ENCODE data around the gene CCDC9B.

CCDC9B gene

DNA sequence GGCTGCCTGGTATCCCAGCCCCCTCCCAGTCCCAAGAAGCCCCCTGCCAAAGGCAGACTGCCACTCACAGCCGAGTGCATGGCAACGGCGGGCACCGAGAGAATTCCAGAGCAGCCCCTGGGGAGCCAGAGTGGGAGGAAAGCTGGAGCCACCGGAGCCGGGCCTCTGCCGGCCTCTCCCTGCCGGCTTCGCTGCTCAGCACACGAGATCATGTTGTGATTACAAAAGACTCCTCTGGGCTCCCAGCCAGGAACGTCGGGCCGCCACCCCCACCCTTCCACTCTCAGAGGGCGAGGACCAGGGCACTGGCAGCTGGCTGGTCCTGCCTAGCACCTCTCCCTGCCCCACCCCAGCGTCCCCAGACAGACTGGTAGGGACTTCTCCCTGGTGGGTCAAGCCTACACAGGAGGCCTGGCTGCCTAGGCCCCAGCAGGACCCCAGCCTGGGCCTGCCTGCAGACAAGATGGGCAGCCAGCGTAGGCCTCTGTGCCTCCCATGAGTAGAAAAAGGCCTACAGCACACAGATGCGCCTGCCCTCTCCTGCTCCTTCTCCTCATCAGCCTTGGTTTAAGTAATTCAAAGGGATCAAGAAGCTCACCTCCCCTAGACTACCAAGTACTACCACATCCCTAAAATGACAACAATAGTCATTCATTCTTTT is at the start of gene CCDC9B:
TSS of gene CCDC9B (minus strand) at position 200 of the 661 bp plus-strand sequence. CDS start at position 80, 120 bp downstream.
- peak within 1 kb of the TSS; percentile 97 for H3K27ac ChIP-seq
- TF ChIP-seq, protein P1, sequence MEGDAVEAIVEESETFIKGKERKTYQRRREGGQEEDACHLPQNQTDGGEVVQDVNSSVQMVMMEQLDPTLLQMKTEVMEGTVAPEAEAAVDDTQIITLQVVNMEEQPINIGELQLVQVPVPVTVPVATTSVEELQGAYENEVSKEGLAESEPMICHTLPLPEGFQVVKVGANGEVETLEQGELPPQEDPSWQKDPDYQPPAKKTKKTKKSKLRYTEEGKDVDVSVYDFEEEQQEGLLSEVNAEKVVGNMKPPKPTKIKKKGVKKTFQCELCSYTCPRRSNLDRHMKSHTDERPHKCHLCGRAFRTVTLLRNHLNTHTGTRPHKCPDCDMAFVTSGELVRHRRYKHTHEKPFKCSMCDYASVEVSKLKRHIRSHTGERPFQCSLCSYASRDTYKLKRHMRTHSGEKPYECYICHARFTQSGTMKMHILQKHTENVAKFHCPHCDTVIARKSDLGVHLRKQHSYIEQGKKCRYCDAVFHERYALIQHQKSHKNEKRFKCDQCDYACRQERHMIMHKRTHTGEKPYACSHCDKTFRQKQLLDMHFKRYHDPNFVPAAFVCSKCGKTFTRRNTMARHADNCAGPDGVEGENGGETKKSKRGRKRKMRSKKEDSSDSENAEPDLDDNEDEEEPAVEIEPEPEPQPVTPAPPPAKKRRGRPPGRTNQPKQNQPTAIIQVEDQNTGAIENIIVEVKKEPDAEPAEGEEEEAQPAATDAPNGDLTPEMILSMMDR (conservative IDR thresholded peaks at IDR 0.05), result no peak

DNA sequence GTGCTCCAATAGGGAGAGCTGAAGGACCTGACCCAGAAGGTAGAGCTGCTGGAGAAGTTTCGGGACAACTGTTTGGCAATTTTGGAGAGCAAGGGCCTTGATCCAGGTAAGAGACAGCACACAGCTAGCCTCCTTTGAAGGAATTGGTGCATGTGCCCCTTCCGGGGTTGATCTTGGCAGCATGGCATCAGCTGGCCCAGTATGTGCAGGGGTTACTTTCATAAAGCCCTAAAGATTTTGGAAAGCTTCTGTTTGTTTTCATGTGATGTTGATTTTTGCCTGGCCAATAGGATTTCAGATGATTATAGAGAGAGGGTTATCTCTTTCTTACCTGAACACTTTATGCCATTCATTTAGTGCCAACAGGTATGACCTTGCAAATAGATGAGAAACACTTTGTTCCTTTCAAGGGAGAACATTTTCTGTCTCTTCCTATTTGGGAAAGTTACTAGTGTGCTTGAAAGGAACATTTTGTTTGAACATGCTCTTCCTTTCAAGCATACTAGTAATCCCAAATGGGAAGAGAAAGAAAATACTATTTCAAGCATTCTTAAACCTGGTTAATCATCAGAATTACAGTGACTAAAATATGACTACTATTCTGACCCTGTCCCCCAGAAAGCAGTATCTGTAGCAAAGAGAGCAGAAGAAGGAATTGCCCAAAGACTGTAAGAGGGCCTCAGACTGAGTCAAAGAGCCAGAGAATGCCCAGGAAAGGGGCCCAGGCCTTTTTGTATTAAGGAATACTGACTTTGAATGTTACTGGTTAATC is 49.3 kb upstream of the CCDC9B start:
- TF ChIP-seq, protein P1 (conservative IDR thresholded peaks at IDR 0.05), result no peak
- H3K27ac ChIP-seq, result peak overlapping the region; percentile 91

DNA sequence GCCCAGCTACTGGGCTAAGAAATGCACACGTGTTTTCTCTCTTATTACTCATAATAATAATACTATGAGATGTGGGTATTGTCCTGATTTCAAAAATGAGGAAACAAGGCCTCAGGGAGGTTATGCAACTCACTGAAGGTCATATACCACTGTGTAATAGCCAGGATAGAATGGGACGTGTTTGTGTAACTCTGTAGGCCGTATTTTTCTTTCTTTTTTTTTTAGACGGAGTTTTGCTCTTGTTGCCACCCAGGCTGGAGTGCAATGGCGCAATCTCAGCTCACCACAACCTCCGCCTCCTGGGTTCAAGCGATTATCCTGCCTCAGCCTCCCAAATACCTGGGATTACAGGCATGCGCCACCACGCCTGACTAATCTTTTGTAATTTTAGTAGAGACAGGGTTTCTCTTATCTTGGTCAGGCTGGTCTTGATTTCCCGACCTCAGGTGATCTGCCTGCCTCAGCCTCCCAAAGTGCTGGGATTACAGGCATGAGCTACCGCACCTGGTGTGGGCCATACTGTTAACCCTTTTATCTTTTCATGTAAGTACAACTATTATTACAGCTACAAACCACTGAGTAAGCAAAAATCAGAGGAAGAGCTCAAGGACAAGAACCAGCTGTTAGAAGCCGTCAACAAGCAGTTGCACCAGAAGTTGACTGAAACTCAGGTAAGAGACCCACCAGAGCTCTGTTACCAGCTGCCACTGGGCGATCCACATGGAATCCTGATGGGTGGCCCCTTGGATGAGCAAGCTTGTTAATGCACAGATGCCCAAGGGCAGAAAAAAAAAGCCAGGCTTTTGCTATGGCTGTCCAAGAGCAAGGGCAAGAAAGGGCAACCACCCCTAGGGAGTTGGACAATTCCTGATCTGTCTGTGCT is 48.4 kb upstream of the CCDC9B start:
- TF ChIP-seq, protein P1 (conservative IDR thresholded peaks at IDR 0.05), result no peak
- peak overlapping the region; percentile 91 for H3K27ac ChIP-seq

DNA sequence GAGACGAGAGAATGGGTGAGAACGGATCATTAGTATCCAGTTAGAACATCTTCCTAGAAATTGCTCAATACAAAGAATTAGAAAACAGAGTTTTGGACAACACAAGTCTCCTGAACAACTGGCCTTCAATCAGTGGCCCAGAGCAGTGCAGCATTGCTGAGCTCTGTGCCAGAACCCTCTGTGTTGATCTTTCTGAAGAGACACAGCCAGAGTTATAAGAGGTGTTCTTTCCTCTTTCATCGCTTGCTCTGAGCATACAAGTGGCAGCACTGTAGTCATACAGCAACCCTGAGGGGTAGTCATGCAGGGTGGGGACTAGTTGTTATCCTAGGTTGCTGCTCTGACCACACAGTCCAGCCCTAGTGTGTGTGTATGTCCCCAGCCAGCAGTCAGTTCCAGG is 45.7 kb upstream of the CCDC9B start:
- peak overlapping the region; percentile 91 for H3K27ac ChIP-seq
- TF ChIP-seq, protein P1 (conservative IDR thresholded peaks at IDR 0.05), result no peak

DNA sequence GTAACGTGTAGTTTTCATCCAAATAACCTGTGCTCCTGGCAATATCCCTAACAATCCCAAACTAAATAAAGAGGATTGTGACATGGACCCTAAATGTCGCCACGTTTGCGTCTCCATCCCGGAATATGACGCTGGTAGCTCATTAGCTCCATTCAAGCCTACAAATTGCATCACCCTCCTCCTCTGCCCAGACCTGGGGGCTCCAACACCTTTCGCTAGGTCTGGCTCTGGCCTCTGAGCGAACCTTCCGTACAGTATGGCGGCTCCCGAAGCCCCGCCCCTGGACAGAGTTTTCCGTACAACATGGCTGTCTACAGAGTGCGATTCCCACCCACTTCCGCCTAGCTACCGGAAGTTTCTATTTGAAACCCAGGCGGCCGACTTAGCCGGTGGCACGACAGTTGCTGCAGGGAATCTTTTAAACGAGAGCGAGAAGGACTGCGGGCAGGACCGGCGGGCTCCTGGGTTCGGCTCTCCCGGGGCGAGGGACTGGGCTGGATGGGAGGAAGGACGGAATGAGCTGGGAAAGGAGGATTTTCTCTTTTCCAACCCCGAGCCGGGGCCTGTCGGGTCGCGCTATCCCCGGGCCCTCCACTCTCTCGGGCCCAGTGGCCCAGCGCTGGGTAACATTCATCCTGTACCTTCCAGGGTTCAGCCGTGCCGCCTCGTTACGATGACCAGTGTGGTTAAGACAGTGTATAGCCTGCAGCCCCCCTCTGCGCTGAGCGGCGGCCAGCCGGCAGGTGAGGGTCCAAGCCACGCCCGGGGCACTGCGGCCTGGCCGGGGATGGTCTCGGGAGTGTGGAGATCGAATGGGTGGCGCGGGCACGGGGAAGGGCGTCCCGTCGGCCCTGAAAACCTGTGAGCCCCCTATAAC is 42.1 kb upstream of the CCDC9B start, which contains the start of gene KNSTRN:
TSS of gene KNSTRN (plus strand) at position 142 of the 877 bp plus-strand sequence. CDS start at position 257, 115 bp downstream.
- TF ChIP-seq, protein P1 (conservative IDR thresholded peaks at IDR 0.05), result no peak
- H3K27ac ChIP-seq, result peak within 1 kb of the TSS; percentile 82

DNA sequence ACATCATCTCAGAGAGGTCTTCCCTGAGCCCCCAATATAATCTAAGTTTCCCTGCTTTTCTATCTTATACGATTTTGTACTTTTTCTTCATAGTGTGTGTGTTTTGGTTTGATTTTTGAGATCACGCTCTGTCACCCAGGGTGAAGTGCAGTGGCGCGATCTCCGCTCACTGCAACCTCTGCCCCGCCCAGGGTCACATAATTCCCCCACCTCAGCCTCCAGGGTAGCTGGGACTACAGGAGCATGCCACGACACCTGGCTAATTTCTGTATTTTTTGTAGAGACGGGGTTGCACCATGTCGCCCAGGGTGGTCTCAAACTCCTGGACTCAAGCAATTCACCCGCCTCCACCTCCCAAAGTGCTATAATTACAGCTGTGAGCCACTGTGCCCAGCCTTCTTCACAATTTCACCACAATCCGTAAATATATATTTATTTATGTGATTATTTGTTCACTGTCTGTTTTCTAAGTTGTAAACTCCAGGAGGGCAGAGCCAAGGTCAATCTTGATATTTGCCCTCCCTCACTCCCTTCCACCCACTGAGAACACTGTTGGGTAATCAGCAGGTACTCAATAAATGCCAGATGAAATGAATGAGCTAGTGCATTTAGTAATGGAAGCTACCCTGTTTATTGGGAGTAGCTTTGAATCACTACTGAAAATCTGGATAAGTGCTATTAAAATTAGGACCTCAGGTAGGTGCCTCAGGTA is 41.2 kb upstream of the CCDC9B start:
- TF ChIP-seq, protein P1 (conservative IDR thresholded peaks at IDR 0.05), result no peak
- H3K27ac ChIP-seq, result peak overlapping the region; percentile 82
